MM.1S (cell line): ENCODE results near the gene CDK17.

Experiments used
- DNase-seq: peaks from one replicate; pipeline ENCODE4 v3.0.0-alpha.2; 2015
- H2AFZ ChIP-seq: fragments of 300-600 bp; sonication (generic); 2 replicates; pipeline ENCODE4 v1.6.0; 2016; ENCODE audit warnings: antibody characterized with exemption, low read length
- H3F3A ChIP-seq: fragments of 300-600 bp; sonication (generic); 2 replicates; pipeline ENCODE4 v1.6.1; 2016; ENCODE audit warnings: mild to moderate bottlenecking, antibody characterized with exemption, low read length, moderate library complexity, mixed read lengths; ENCODE audit not compliant: insufficient read depth
- H3K27ac ChIP-seq: fragments of 300-600 bp; sonication (generic); 2 replicates; pipeline ENCODE4 v1.5.1; 2016; ENCODE audit warnings: mild to moderate bottlenecking, low read length
- H3K27me3 ChIP-seq: fragments of 300-600 bp; sonication (generic); replicated peaks from 2 replicates; pipeline ENCODE4 v1.6.0; 2016; ENCODE audit warnings: low read length; ENCODE audit not compliant: insufficient read depth
- H3K36me3 ChIP-seq: fragments of 300-600 bp; sonication (generic); replicated peaks from 2 replicates; pipeline ENCODE4 v1.6.1; 2016; ENCODE audit warnings: mild to moderate bottlenecking, low read length, mixed read lengths; ENCODE audit not compliant: insufficient read depth
- H3K4me1 ChIP-seq: fragments of 300-600 bp; sonication (generic); 2 replicates; pipeline ENCODE4 v1.6.1; 2016; ENCODE audit warnings: low read length, mixed read lengths
- H3K4me2 ChIP-seq: fragments of 300-600 bp; sonication (generic); 2 replicates; pipeline ENCODE4 v1.6.0; 2016; ENCODE audit warnings: low read depth, low read length
- H3K4me3 ChIP-seq: fragments of 300-600 bp; sonication (generic); 2 replicates; pipeline ENCODE4 v1.5.1; 2016; ENCODE audit warnings: low read length, mixed read lengths
- H3K79me2 ChIP-seq: fragments of 300-600 bp; sonication (generic); 2 replicates; pipeline ENCODE4 v1.6.1; 2016; ENCODE audit warnings: mixed run types, low read length, mixed read lengths
- H3K9ac ChIP-seq: fragments of 300-600 bp; sonication (generic); 2 replicates; pipeline ENCODE4 v1.6.1; 2016; ENCODE audit warnings: low read length, mixed read lengths
- H3K9me2 ChIP-seq: fragments of 300-600 bp; sonication (generic); replicated peaks from 2 replicates; pipeline ENCODE4 v1.6.1; 2016; ENCODE audit warnings: mild to moderate bottlenecking, low read length, mixed read lengths; ENCODE audit not compliant: insufficient read depth
- H3K9me3 ChIP-seq: fragments of 300-600 bp; sonication (generic); replicated peaks from 2 replicates; pipeline ENCODE4 v1.6.1; 2016; ENCODE audit warnings: mild to moderate bottlenecking, low read length, mixed read lengths; ENCODE audit not compliant: insufficient read depth
- H4K20me1 ChIP-seq: fragments of 300-600 bp; sonication (generic); 2 replicates; pipeline ENCODE4 v1.6.1; 2016; ENCODE audit warnings: mild to moderate bottlenecking, low read length, moderate library complexity, mixed read lengths; ENCODE audit not compliant: insufficient read depth
- CTCF ChIP-seq: fragments of 300-600 bp; sonication (generic); IDR thresholded peaks from 2 replicates; pipeline ENCODE4 v1.5.1; 2016; ENCODE audit warnings: antibody characterized with exemption, low read length, mixed read lengths
- EZH2 ChIP-seq: fragments of 300-600 bp; sonication (generic); optimal IDR thresholded peaks from 2 replicates; pipeline ENCODE3; 2017; ENCODE audit warnings: low read depth, mild to moderate bottlenecking, antibody characterized with exemption, low read length, mixed read lengths
- EZH2phosphoT487 ChIP-seq: fragments of 300-600 bp; sonication (generic); IDR thresholded peaks from 2 replicates; pipeline ENCODE4 v1.6.1; 2018; ENCODE audit warnings: antibody characterized with exemption, low read length

CDK17 gene

GRCh38 chr12:96445691-96446583 lies 45.7 kb upstream of the CDK17 start:
- Histone ChIP-seq H3K79me2 (no peaks in the 10 kb centered on the region), H3K9me2 (no peaks in the 10 kb centered on the region), H3K4me1 (peaks cover 9% of the 10 kb centered on the region), H3K36me3 (no peaks in the 10 kb centered on the region), H3K4me2 (peak overlapping the region; percentile 45), H3K9me3 (no peaks in the 10 kb centered on the region), H2AFZ (peak overlapping the region; percentile 51), H3K4me3 (no peak overlapping the region), H3K27me3 (no peaks in the 10 kb centered on the region), H4K20me1 (no peaks in the 10 kb centered on the region), H3K9ac (peak overlapping the region; percentile 3; the same call in 1 of the 2 replicates), H3K27ac (peak overlapping the region; percentile 52; the same call in 1 of the 2 replicates), H3F3A (peaks cover 4% of the 10 kb centered on the region; the same call in 1 of the 2 replicates)
- DNase-seq, result peak; percentile 63
- TF ChIP-seq EZH2, result no peak
- no peak for TF ChIP-seq EZH2phosphoT487
- TF ChIP-seq CTCF, result no peak

- Histone ChIP-seq H3K4me1 (peaks cover 9% of the 10 kb centered on the region), H3K27ac (no peak overlapping the region), H2AFZ (no peak overlapping the region), H3K4me2 (no peak overlapping the region), H3K36me3 (no peaks in the 10 kb centered on the region), H3K79me2 (no peaks in the 10 kb centered on the region), H4K20me1 (no peaks in the 10 kb centered on the region), H3K4me3 (no peak overlapping the region), H3K9me3 (no peaks in the 10 kb centered on the region), H3K9ac (no peak overlapping the region), H3K9me2 (no peaks in the 10 kb centered on the region), H3F3A (peaks cover 4% of the 10 kb centered on the region; the same call in 1 of the 2 replicates), H3K27me3 (no peaks in the 10 kb centered on the region)
- TF ChIP-seq EZH2, result no peak
- TF ChIP-seq EZH2phosphoT487, result no peak
- no peak for TF ChIP-seq CTCF
- no peak for DNase-seq
These were observed 44.2 kb upstream of the CDK17 start for GRCh38 chr12:96444399-96444798.

GRCh38 chr12:96442906-96443305 lies 42.7 kb upstream of the CDK17 start:
- Histone ChIP-seq H3K4me3 (no peak overlapping the region), H3K9me3 (no peaks in the 10 kb centered on the region), H3K36me3 (no peaks in the 10 kb centered on the region), H3K4me1 (peaks cover 9% of the 10 kb centered on the region), H3K9ac (no peak overlapping the region), H3K79me2 (no peaks in the 10 kb centered on the region), H3K9me2 (no peaks in the 10 kb centered on the region), H3F3A (peaks cover 4% of the 10 kb centered on the region; the same call in 1 of the 2 replicates), H3K4me2 (no peak overlapping the region), H4K20me1 (no peaks in the 10 kb centered on the region), H3K27me3 (no peaks in the 10 kb centered on the region), H3K27ac (no peak overlapping the region), H2AFZ (no peak overlapping the region)
- DNase-seq, result no peak
- no peak for TF ChIP-seq CTCF
- TF ChIP-seq EZH2phosphoT487, result no peak
- no peak for TF ChIP-seq EZH2
